HG03432 (cell line): ENCODE results near the gene AGMAT.
"Not testable (repeated sequence)": the region's sequence is repeated elsewhere in the genome, so short reads cannot be mapped to it uniquely, and the experiment has no call there.

Experiments
- ATAC-seq: cut with Tn5 transposase; IDR thresholded peaks from one replicate; pipeline ENCODE4 v1.9.1; 2021; ENCODE audit warnings: mild to moderate bottlenecking, moderate library complexity; ENCODE audit not compliant: unreplicated experiment

The AGMAT gene

DNA sequence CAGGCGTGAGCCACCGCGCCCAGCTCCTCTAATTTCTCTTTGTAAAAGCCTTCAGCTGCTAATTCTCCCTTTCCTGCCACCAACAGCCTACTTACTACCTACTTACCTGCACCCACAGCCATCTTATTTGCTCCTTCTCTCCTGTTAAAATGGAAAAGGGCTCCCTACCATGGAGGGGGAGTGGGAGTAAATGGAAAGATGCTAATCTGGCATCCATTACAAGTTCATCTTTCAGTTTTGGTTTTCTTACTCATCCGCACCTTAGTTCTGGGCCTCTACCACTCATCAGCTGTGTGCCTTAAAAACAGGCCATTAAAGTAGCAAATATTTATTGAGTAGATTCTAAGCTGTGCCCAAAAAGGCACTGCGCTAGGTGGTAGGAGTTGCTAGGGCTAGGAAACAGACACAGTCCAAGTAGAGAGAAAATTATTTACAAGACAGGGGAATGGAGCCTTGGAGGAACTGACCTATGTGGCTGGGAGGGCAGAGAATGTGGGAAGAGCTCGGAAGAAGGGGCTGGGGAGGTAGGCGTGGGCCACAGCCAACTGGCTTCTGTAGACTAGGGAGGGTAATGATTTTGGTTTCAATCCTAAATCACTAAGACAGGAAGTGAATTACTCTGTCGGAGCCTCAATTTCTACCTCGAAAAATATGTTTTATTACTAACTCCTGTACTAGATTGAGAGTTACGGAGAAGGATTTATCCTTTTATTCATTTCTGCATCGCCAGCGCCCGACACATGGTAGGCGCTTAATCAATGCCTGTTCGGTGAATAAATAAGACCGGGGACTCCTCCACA, 31.7 kb upstream of the AGMAT start:
- peak; percentile 14 for ATAC-seq

- ATAC-seq = no peak
Observed at GRCh38 chr1:15610167-15610566, 25.3 kb upstream of the AGMAT start.

- no peak for ATAC-seq
Observed at GRCh38 chr1:15609631-15610030, 24.8 kb upstream of the AGMAT start.

DNA sequence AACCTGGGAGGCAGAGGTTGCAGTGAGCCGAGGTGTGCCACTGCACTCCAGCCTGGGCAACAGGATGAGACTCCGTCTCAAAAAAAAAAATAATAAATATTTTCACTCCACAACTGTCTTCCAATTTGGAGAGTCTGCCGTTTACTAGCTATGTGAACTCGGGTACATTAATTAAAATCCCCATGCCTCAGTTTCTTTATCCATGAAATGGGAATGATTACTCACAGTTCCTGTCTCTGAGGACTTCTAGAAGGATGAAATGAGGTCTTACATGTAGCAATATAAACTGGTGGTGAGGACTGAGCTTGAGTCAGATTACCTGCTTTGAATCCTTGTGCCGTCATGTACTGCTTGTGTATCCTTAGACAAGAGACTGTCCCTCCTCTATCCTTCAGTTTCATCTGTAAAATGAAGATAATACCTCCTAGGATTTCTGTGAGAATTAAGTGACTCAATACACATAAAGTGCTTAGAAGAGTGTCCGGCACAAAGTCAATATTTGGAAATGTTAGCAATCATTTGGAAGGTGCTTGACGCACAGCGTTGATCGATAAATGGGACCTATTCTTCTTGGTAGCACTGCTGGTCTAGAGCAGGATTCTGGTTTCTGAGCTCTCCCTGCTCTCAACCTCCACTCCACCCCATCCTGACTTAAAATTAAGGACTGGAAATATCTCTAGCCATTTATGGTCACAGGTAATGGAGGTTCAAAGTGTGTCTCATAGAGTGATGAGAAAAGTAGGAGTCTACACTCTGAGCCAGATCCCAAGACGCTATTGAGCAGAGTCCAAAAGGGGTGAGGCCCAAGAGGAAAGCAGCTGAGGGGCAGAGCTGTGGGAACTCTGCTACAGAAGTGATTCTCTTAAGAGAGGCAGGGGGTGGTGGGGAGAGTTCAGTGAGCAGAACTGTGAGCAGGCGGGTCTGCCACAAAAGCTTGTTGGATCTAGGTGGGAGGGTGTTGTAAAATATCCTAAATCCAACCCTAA, 20.8 kb upstream of the AGMAT start:
- ATAC-seq = no peak

DNA sequence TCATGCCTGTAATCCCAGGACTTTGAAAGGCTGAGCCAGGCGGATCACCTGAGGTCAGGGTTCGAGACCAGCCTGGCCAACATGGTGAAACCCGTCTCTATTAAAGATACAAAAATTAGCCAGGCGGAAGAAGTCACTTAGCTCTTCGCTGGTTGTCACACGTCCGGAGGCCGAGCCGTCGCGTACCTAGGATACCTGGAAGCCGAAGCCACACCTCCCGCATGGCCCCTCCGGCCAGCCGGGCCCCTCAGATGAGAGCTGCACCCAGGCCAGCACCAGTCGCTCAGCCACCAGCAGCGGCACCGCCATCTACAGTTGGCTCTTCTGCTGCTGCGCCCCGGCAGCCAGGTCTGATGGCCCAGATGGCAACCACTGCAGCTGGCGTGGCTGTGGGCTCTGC, 19.5 kb upstream of the AGMAT start:
- ATAC-seq = not testable (repeated sequence)

GRCh38 chr1:15603966-15604282, 19.1 kb upstream of the AGMAT start:
- not testable (repeated sequence) for ATAC-seq

GRCh38 chr1:15603050-15603965, 18.5 kb upstream of the AGMAT start:
- peak; percentile 93 for ATAC-seq

GRCh38 chr1:15598436-15598835, 13.6 kb upstream of the AGMAT start:
- no peak for ATAC-seq

DNA sequence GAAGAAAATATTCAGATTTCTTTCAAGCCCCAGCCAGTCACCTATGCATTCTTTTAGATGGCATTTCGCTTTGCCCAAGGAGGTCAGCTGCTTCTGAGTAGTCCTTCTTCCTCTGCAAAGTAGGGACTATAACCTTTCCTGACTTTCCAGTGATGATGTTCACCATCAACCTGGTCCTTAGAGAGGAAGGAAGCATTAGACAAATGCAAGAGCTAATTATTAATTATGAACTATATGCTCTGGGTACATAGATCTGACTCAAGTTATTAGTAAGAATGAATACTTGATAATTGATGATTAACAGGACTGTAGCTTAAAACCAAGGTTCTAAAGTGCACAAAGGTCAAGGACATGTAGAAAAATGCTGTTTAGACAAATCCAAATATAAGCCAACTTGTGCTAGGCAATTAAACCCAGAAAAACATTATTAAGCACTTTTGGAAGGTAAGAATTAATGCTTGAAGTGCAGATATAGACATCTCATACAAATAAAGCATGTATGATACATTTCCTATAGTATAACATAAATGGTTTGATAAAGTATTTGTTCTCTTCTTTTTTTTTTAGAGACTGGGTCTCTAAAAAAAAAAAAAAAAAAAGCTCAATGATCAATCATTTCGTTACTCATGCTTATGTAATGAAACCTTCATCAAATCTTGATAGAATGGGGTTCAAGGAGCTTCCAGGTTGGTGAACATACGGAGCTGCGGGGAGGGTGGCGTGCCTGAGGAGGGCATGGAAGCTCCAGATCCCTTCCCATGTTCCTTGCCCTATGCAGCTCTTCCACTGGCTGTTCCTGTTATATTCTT, 11.2 kb upstream of the AGMAT start:
- no peak for ATAC-seq

DNA sequence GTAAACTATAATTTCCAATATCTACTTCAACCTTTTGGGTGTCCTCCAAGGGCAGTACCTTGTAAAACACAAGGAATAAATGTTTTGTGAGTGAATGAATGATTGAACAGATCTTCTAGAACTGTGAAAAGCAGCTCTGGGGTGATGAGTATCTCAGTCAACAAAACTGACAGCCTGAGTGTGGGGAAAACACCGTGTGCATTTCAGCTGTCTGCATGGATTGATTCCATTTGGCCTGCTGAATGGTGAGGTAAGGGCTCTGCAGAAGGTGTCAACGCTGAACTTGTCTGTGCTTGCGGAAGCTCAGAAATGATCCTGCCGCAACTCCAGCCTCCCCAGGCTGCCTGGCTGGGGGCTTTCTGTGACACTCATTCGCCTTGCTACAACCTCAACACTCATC, 7.4 kb upstream of the AGMAT start:
- no peak for ATAC-seq

DNA sequence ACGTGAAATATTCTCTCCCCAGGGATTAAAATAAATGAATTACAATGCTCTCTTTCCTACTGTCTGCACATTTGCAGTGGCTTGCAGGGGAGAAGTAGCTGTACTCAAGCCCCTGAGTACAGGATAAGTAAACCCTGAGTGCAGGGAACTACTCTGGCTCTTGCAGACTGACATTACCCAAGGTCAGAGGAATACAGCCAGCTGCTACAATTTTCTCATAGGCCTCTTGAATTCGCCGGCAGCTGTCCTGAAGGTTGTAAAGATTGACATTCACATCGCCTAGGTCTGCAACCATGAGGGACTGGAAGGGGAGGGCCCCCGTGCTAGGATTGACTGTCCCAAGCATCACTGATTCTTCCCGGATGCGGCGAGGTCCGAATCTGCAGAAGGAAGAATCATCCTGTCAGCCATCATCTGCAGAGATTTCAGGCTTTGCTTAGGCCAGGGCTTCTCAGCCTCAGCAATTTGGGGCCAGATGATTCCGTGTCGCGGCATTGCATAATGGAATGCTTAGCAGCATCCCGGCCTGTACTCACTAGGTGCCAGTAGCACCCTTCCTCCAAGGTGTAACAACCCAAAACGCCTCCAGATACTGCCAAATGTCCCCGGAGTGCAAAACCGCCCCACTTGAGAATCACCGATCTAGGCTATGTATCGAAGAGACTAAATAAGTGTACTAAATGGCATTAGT, 1.7 kb downstream of the AGMAT start:
- ATAC-seq = no peak

GRCh38 chr1:15579683-15580047, 5.2 kb downstream of the AGMAT start:
- ATAC-seq = peak; percentile 40

GRCh38 chr1:15578921-15579682, 5.7 kb downstream of the AGMAT start:
- peak; percentile 34 for ATAC-seq

DNA sequence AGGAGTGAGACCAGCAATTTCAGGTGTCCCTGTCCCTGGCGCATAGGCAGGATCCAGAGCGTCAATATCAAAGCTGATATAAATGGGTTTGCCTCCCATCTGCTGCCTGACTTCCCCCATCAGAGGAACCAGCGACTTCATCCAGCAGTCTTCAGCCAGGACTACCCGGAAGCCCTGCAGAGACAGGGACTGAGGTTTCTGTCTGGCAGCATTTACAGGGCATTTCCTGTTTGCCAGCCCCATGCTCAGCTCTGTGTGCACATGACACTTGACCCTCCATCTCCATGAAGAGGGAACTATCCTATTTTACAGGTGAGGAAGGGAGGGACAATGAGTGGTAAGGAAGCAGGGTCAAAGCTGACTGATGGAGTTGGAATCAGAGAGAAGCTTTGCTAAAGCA, 7.2 kb downstream of the AGMAT start:
- ATAC-seq = no peak

DNA sequence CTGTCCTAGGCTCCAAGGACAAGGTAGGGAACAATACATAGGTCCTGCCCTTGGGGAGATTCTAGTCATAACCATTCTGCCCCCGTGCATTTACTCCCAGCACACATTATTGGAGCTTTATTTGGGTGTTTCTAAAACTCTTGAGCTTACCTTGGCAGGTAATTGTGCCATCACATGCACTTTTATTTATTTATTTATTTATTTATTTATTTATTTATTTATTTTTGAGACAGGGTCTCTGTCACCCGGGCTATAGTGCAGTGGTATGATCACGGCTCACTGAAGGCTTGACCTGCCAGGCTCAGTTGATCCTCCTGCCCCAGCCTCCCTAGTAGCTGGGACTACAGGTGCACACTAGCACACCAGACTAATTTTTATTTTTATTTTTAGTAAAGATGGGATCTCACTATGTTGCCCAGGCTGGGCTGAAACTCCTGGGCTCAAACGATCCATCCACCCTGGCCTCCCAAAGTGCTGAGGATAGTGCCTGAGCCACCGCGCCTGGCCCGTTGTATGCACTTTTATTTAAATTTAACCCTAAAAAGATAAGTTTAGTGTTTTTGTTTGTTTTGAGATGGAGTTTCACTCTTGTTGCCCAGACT, 9.2 kb downstream of the AGMAT start:
- no peak for ATAC-seq

DNA sequence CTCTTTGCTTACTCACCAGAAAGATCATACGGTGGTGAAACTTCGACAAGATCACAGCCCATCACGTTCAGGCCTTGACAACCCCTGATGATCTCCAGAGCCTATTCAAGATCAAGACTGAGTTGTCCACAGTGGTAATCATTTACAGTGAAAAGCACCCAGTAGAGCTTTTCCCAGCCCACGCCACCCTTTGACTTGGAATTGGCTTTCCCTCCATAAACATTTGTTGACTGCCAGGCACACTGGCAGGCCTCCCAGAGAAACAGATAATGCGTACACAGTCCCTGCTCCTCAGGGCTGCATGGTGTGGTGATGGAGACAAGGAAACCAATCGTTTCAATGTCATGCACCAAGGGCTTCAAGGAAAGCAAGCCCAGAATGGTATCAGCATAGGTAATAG, 10.1 kb downstream of the AGMAT start:
- no peak for ATAC-seq

- no peak for ATAC-seq
Observed at GRCh38 chr1:15573477-15573876, 11.4 kb downstream of the AGMAT start.

GRCh38 chr1:15571266-15571665, 13.6 kb downstream of the AGMAT start:
- ATAC-seq = no peak
